Sciatic nerve (tissue), 2 donors: Measurements from ENCODE around the gene GLCCI1. TPM values are rescaled to one million over a fixed set of nuclear protein-coding genes. Genes with fewer than 3 reads are reported as not detected.
"Not testable (repeated sequence)": the region's sequence is repeated elsewhere in the genome, so short reads cannot be mapped to it uniquely, and the experiment has no call there.

Experiments
- ATAC-seq: fragments of 200-7000 bp; cut with Tn5 transposase; one replicate; pipeline ENCODE4 v1.9.1; 2020; ENCODE audit warnings: mild to moderate bottlenecking, moderate library complexity
- DNase-seq: peaks from one replicate; pipeline ENCODE4 v3.0.0-alpha.2; 2020; ENCODE audit warnings: low spot score
- intact Hi-C: fragments of 100-400 bp; cut with DNase I; formaldehyde crosslinking; loops from one replicate; pipeline ENCODE4 v1.14.2; 2022
- total RNA-seq: library from RNA; stranded (reverse); fragmentation: NEBNext Ultra II Directional; extraction: Animal tissue kit (Norgen Biotek cat#: 25700); gene quantifications from one replicate; pipeline ENCODE4 v1.2.1, GENCODE V29; 2021
- donor health status: DM: no; HTN: no; CAD: no.
- donor health status: DM: no; HTN: no; CAD: no.

GLCCI1 gene
- total RNA-seq, 1 donor from 2014 or later: 23.5 TPM

- intact Hi-C loops: no loop called here
- DNase-seq (no peak), ATAC-seq (no peak)
Observed at GRCh38 chr7:8035647-8036518, 67.3 kb downstream of the GLCCI1 start.

GRCh38 chr7:8037151-8037550 is 68.6 kb downstream of the GLCCI1 start:
- intact Hi-C loops: no loop called here
- no peak for DNase-seq
- no peak for ATAC-seq

- ATAC-seq (no peak), DNase-seq (no peak)
- intact Hi-C loops: no loop called here
Observed at GRCh38 chr7:8040768-8041369, 72.3 kb downstream of the GLCCI1 start.

DNA sequence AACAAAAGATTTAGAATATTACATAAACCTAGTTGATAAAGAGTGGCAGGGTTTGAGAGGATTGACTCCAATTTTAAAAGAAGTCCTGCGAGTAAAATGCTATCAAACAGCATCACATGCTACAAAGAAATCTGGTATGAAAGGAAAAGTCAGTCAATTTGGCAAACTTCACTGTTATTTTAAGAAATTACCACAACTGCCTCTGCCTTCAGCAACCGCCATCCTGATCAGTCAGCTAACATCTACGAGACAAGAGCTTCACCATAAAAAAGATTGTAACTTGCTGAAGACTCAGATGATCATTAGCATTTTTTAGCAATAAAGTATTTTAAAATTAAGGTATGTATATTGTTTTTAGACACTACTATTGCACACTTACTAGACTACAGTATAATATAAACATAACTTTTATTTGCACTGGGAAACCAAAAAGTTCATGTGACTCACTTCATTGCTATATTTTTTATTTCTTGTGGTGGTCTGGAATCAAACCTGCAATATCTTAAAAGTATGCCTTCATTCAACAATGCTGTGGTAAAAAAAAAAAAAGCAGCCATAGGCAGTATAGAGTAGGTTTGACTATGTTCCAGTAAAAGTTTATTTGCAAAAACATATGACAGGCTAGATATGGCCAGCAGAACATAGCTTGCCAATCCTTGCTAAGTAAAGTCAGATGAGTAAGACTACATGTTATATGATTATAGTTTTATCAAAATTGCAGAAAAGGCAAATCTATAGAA is 74.4 kb downstream of the GLCCI1 start:
- DNase-seq (no peak), ATAC-seq (no peak)
- intact Hi-C loops: no loop called here

DNA sequence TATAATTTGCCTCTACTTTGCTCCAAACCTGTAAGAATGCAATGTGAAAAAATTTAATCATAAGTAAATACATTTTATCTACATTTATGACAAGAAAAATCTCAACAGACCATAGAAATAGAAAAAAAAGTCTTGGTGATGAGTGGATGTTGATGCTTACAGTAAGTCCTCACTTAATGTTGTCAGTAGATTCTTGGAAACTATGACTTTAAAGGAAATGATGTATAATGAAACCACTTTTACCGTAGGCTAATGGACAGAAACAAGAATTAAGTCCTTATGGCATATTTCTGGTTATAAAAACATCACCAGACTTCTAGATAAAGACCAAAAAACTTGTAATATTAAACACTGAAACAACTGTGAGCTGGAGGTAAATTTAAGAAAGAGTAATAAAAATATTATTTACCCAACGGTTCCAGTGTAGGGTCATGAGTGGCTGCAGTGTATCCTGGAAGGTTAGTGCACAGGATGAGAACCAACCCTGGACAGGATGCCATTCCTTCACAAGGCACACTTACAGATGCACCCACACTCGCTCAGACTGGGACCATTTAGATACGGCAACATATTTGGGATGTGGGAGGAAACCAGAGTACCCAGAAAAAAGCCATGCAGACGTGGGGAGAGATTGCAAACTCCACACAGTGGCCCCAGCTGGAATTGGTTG is 76.3 kb downstream of the GLCCI1 start:
- intact Hi-C loops: no loop called here
- ATAC-seq: no peak
- DNase-seq: no peak

GRCh38 chr7:8048067-8048466 is 79.5 kb downstream of the GLCCI1 start:
- DNase-seq, intact Hi-C loops, ATAC-seq: not testable (repeated sequence)

GRCh38 chr7:8051373-8051772 is 82.8 kb downstream of the GLCCI1 start:
- intact Hi-C loops: no loop called here
- no peak for DNase-seq
- ATAC-seq: no peak

DNA sequence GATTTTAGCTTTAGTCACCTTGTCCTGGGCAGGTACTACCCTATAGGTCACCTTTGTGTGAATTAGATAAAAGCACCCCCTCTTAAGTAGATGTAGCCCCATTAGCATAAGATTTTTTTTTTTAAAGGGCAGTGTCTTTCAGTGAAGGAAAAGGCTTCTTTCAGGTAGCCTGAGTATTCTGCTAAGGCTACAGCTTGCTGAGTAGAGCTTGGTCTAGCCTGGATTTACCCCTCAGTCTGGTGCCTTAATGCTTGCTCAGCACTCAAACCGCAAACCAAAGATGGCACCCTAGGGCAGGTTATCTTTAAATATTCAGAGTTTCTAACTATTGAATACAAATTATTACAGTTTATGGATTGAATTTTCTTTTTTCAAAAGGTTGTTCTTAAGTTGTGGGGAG is 83.4 kb downstream of the GLCCI1 start:
- intact Hi-C loops: no loop called here

GRCh38 chr7:8052824-8053223 is 84.2 kb downstream of the GLCCI1 start:
- intact Hi-C loops: no loop called here
- DNase-seq (no peak), ATAC-seq (no peak)

More for the DNA sequence above, 83.4 kb downstream of the GLCCI1 start:
- no peak for ATAC-seq
- no peak for DNase-seq

GRCh38 chr7:8056439-8056838 is 87.8 kb downstream of the GLCCI1 start:
- ATAC-seq (no peak), DNase-seq (no peak)
- intact Hi-C loops: no loop called here

DNA sequence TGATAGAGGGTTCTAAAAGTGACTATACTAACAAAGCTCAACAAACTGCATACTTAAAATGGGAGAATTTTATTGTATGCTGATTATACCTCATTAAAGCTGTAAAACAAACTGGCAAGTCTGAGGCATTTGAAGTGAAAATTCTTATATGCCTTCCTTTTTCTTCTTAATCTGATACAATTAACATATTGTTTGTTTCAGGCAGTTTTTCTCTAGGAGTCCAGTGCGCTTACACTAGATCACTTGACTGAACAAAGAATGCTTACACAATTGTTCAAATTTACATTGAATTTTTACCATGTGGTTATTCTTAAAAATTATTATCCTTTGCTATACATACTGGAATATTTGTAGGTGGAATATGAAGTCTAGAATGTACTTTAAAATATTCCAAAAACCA is 89.0 kb downstream of the GLCCI1 start:
- intact Hi-C loops: no loop called here
- ATAC-seq (no peak), DNase-seq (no peak)

DNA sequence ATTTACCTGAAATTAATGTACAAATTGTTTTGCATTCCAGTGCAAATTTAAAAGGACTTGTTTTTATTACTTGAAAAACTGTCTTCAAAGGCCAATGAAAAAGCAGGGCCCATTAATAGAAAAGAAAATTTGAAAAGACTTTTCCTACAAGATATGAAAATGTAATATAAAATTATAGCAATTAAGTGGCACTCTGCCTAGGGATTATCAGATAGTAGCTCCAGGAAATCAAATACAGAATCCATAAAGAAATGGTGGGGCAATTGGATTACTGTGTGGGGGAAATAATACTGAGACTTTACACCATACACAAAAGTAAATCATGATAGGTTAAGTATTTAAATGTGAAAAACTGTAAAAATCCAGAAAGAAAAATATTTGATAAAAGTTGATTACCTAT is 89.7 kb downstream of the GLCCI1 start:
- ATAC-seq: no peak
- intact Hi-C loops: no loop called here

GRCh38 chr7:8058852-8059251 is 90.3 kb downstream of the GLCCI1 start:
- intact Hi-C loops: no loop called here
- DNase-seq (no peak), ATAC-seq (no peak)

More for the DNA sequence above, 89.7 kb downstream of the GLCCI1 start:
- DNase-seq: no peak

- ATAC-seq (no peak), DNase-seq (no peak)
- intact Hi-C loops: no loop called here
Observed at GRCh38 chr7:8060241-8060640, 91.6 kb downstream of the GLCCI1 start.

- intact Hi-C loops: not testable (repeated sequence)
Observed at GRCh38 chr7:8063300-8063699, 94.7 kb downstream of the GLCCI1 start.

DNA sequence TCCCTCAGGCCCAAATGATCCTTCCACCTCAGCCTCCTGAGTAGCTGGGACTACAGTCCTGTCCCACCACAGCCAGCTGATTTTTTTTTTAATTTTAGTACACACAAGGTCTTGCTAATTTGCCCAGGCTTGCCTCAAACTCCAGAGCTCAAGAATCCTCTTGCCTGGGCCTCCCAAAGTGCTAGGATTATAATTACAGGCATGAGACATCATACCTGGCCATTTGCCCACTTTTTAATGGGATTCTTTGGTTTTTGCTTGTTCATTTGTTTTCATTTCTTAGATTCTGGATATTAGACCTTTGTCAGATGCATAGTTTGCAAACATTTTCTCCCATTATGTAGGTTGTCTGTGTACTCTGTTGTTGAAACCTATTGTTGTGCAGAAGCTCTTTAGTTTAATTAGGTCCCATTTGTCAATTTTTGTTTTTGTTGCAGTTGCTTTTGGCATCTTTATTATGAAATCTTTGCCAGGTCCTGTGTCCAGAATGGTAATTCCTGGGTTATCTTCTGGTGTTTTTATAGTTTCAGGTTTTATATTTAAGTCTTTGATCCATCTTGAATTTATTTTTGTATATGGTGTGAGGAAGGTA is 95.2 kb downstream of the GLCCI1 start:
- intact Hi-C loops: no loop called here
- no peak for DNase-seq
- ATAC-seq: no peak

More at GRCh38 chr7:8063300-8063699, 94.7 kb downstream of the GLCCI1 start:
- not testable (repeated sequence) for ATAC-seq, DNase-seq

GRCh38 chr7:8064828-8065227 is 96.2 kb downstream of the GLCCI1 start:
- intact Hi-C loops: no loop called here
- ATAC-seq: no peak
- DNase-seq: no peak

- no peak for DNase-seq
- no peak for ATAC-seq
Observed at GRCh38 chr7:8065356-8065813, 96.8 kb downstream of the GLCCI1 start.

More at GRCh38 chr7:8065356-8065813, 96.8 kb downstream of the GLCCI1 start:
- intact Hi-C loops: no loop called here
